GM12878 (cell line): ENCODE measurements around the gene CCDC136. TPM values are rescaled to one million over a fixed set of nuclear protein-coding genes. Genes with fewer than 3 reads are reported as not detected.

Experiments used
- ATAC-seq: fragments of 200-7000 bp; cut with Tn5 transposase; 3 replicates; pipeline ENCODE4 v1.9.1; 2020; ENCODE audit warnings: mild to moderate bottlenecking, moderate library complexity
- BruUV-seq: library from RNA; stranded (reverse); fragments of 400-500 nt; replicated peaks from 2 replicates; lab custom pipeline; 2021; lab: Mats Ljungman, UMichigan
- CTCF ChIA-PET: fragments of 300-600 bp; sonication (Branson Sonifier 250); formaldehyde crosslinking; extraction: SDS; loops from one replicate; lab custom pipeline; 2021; ENCODE audit warnings: inconsistent platforms; lab: Yijun Ruan, JAX
- POLR2A ChIA-PET: fragments of 350-600 bp; formaldehyde crosslinking; extraction: SDS; loops from one replicate; lab custom pipeline; 2021; ENCODE audit warnings: inconsistent platforms; lab: Charles Lee
- RAD21 ChIA-PET: fragments of 300-600 bp; sonication (Branson Sonifier 250); formaldehyde crosslinking; loops from one replicate; lab custom pipeline; 2023; ENCODE audit warnings: antibody characterized with exemption; ENCODE audit not compliant: unreplicated experiment; lab: Charles Lee
- SMC1A ChIA-PET: fragments of 300-600 bp; sonication (Branson Sonifier 250); formaldehyde crosslinking; loops from one replicate; lab custom pipeline; 2023; ENCODE audit not compliant: unreplicated experiment, uncharacterized antibody; lab: Charles Lee
- DNase-seq: peaks from one replicate; pipeline ENCODE4 v3.0.0-alpha.2; 2011; ENCODE audit warnings: low read depth, low spot score
- FAIRE-seq: peaks from 3 replicates; lab custom pipeline; 2011; peaks lifted over from hg19 to GRCh38; lab: Jason Lieb, UNC
- H2AFZ ChIP-seq: 2 replicates; pipeline ENCODE4 v1.6.0; 2011; ENCODE audit warnings: low read depth, low read length, control low read depth; ENCODE audit not compliant: control insufficient read depth
- H3K27ac ChIP-seq: 2 replicates; pipeline ENCODE4 v1.5.1; 2011; ENCODE audit warnings: control low read depth; ENCODE audit not compliant: control insufficient read depth, insufficient read depth
- H3K27me3 ChIP-seq, 2 experiments: replicated peaks in 1 of 2; 2 replicates each; pipeline versions ENCODE4 v1.6.0 to v1.6.1; 2011; ENCODE audit warnings: low read length in 1 of 2; ENCODE audit not compliant: control insufficient read depth in 2 of 2, insufficient read depth in 2 of 2
- H3K36me3 ChIP-seq, 2 experiments: 2 replicates each; pipeline ENCODE4 v1.5.1; 2011; ENCODE audit warnings: low read length in 1 of 2; ENCODE audit not compliant: control insufficient read depth in 2 of 2, insufficient read depth in 2 of 2
- H3K4me1 ChIP-seq: 2 replicates; pipeline ENCODE4 v1.6.1; 2011; ENCODE audit warnings: mild to moderate bottlenecking, low read length, moderate library complexity, mixed read lengths; ENCODE audit not compliant: control insufficient read depth, insufficient read depth
- H3K4me2 ChIP-seq: 2 replicates; pipeline ENCODE4 v1.6.0; 2011; ENCODE audit warnings: control low read depth; ENCODE audit not compliant: control insufficient read depth, insufficient read depth
- H3K4me3 ChIP-seq: fragments of 200-600 bp; sonication (generic); 2 replicates; pipeline ENCODE4 v1.5.1; 2016
- H3K79me2 ChIP-seq: 2 replicates; pipeline ENCODE4 v1.6.0; 2011; ENCODE audit warnings: low read length; ENCODE audit not compliant: control insufficient read depth, insufficient read depth
- H3K9ac ChIP-seq: 2 replicates; pipeline ENCODE4 v1.8.0; 2011; ENCODE audit warnings: low read length, control low read depth, mixed read lengths; ENCODE audit not compliant: control insufficient read depth, insufficient read depth
- H3K9me3 ChIP-seq: replicated peaks from 3 replicates; pipeline ENCODE4 v1.5.1; 2011; ENCODE audit warnings: mild to moderate bottlenecking, low read length; ENCODE audit not compliant: control insufficient read depth, insufficient read depth
- H4K20me1 ChIP-seq: 2 replicates; pipeline ENCODE4 v1.6.0; 2011; ENCODE audit not compliant: control insufficient read depth, insufficient read depth
- BACH1 ChIP-seq: fragments of 450-650 bp; IDR thresholded peaks from 2 replicates; pipeline ENCODE4 v1.6.1; 2017; ENCODE audit warnings: mild to moderate bottlenecking, borderline replicate concordance
- EGR1 ChIP-seq, 2 experiments: IDR thresholded peaks; 1 replicate in 1 of 2; 2 replicates in 1 of 2; pipeline ENCODE4 v1.6.1; 2011 to 2012; ENCODE audit warnings: low read depth in 2 of 2, low read length in 2 of 2, borderline replicate concordance in 1 of 2, mild to moderate bottlenecking in 1 of 2, moderate library complexity in 1 of 2
- FOS ChIP-seq: IDR thresholded peaks from 3 replicates; pipeline ENCODE4 v1.6.1; 2011; ENCODE audit warnings: borderline replicate concordance; ENCODE audit not compliant: insufficient read length; ENCODE audit errors: extremely low read depth
- KDM1A ChIP-seq: fragments of 200-600 bp; sonication (generic); IDR thresholded peaks from 2 replicates; pipeline ENCODE4 v1.6.1; 2016; ENCODE audit warnings: borderline replicate concordance
- LARP7 ChIP-seq: fragments of 450-650 bp; IDR thresholded peaks from 2 replicates; pipeline ENCODE4 v1.6.1; 2017; ENCODE audit warnings: mild to moderate bottlenecking
- MEF2A ChIP-seq: IDR thresholded peaks from 2 replicates; pipeline ENCODE4 v1.6.1; 2011; ENCODE audit warnings: low read depth, mild to moderate bottlenecking, low read length, moderate library complexity; ENCODE audit not compliant: insufficient read depth
- POLR2A ChIP-seq: IDR thresholded peaks from 2 replicates; pipeline ENCODE4 v1.6.1; 2011; ENCODE audit warnings: low read depth, mild to moderate bottlenecking, low read length
- POLR2AphosphoS5 ChIP-seq: IDR thresholded peaks from 2 replicates; pipeline ENCODE4 v1.6.1; 2011; ENCODE audit warnings: mild to moderate bottlenecking, low read length, inconsistent platforms
- RCOR1 ChIP-seq: conservative IDR thresholded peaks from 2 replicates; pipeline ENCODE4 v1.6.1; 2012; ENCODE audit warnings: low read depth, low read length, improper control_type of control experiment
- SMAD1 ChIP-seq: fragments of 450-650 bp; IDR thresholded peaks from 2 replicates; pipeline ENCODE4 v1.6.1; 2018; ENCODE audit warnings: mild to moderate bottlenecking, low read depth; ENCODE audit not compliant: partially characterized antibody
- SMARCA5 ChIP-seq: fragments of 450-650 bp; IDR thresholded peaks from 2 replicates; pipeline ENCODE4 v1.6.1; 2017; ENCODE audit warnings: mild to moderate bottlenecking
- SMC3 ChIP-seq: IDR thresholded peaks from 2 replicates; pipeline ENCODE4 v1.6.1; 2011; ENCODE audit warnings: low read length, improper control_type of control experiment, borderline replicate concordance
- SP1 ChIP-seq: IDR thresholded peaks from one replicate; pipeline ENCODE4 v1.6.1; 2011; ENCODE audit warnings: low read depth, low read length
- SRF ChIP-seq, 2 experiments: IDR thresholded peaks; 2 replicates each; pipeline ENCODE4 v1.6.1; 2011; ENCODE audit warnings: low read depth in 2 of 2, low read length in 2 of 2, mild to moderate bottlenecking in 1 of 2, moderate library complexity in 1 of 2
- WGBS: methylation state at CpG from one replicate; pipeline ENCODE4 v1.1.6; 2016; ENCODE audit warnings: low lambda C conversion rate; ENCODE audit not compliant: insufficient replicate concordance, insufficient coverage; ENCODE audit errors: missing lambda C conversion rate; 5-methylcytosine and 5-hydroxymethylcytosine counted together
- in situ Hi-C: fragments of 300-500 bp; cut with MboI; formaldehyde crosslinking; loops from 9 replicates; pipeline ENCODE4 v1.14.3; 2018; ENCODE audit warnings: mixed read lengths
- intact Hi-C: fragments of 100-400 bp; cut with micrococcal nuclease; formaldehyde crosslinking; loops from one replicate; pipeline ENCODE4 v1.14.2; 2022; ENCODE audit not compliant: unreplicated experiment
- polyA plus RNA-seq, 11 experiments: library from polyadenylated mRNA; depleted of rRNA in 4 of 11; unstranded in 6 of 11; stranded (reverse) in 5 of 11; fragments of >200 nt; fragmentation: Nextera tagmentation in 4 of 11; fragmentation: Illumina TruSeq in 1 of 11; extraction: Ambion mirVana in 4 of 11; extraction: Trizol in 1 of 11; gene quantifications; 1 replicate in 1 of 11; 2 replicates in 10 of 11; pipeline versions ENCODE4 v1.2.1 to v1.2.3, GENCODE V29; 2011 to 2016; ENCODE audit warnings: inconsistent platforms in 2 of 11, missing spikeins in 2 of 11, low read depth in 1 of 11
- total RNA-seq, 4 experiments: library from RNA; depleted of rRNA in 3 of 4; stranded (reverse); fragments of >200 nt in 3 of 4; fragmentation: Illumina TruSeq in 1 of 4; extraction: Trizol in 1 of 4; gene quantifications; 2 replicates each; pipeline versions ENCODE4 v1.2.1 to v1.2.3, GENCODE V29; 2013 to 2021
- TF ChIP-seq, protein P1 (sequence below): IDR thresholded peaks from 2 replicates; pipeline ENCODE4 v1.6.1; 2012; ENCODE audit warnings: low read depth, low read length, improper control_type of control experiment
- TF ChIP-seq, protein P2 (sequence below): fragments of 450-650 bp; IDR thresholded peaks from 2 replicates; pipeline ENCODE4 v1.6.1; 2016; ENCODE audit warnings: mild to moderate bottlenecking
- TF ChIP-seq, protein P3 (sequence below): fragments of 450-650 bp; IDR thresholded peaks from 2 replicates; pipeline ENCODE4 v1.6.1; 2017; ENCODE audit warnings: borderline replicate concordance
- TF ChIP-seq, protein P4 (sequence below): IDR thresholded peaks from 2 replicates; pipeline ENCODE4 v1.6.1; 2012; ENCODE audit warnings: low read depth, low read length, improper control_type of control experiment

Gene CCDC136
- total and polyA plus RNA-seq, 10 of the 15 experiments (the other 5 are each of a cell fraction or from before 2014, with no cell fraction given): 0.32 to 4.8 (median 1.5) TPM

GRCh38 chr7:128863433-128863989 is 71.7 kb downstream of the CCDC136 start:
- ATAC-seq (peak; percentile 84), DNase-seq (no peak), FAIRE-seq (peak; percentile 71)
- H3K27ac ChIP-seq: peak overlapping the region; percentile 62
- CTCF ChIA-PET: interaction anchor here (0.5 to 5.5 kb wide), 26 partner anchors 10 to 466 kb away, joined by 3 to 72 read pairs (median 4); partner anchors contain the start of genes AHCYL2 and CALU
- SMC1A ChIA-PET: interaction anchor here (0.6 to 3.2 kb wide), 15 partner anchors 8 to 347 kb away, joined by 3 to 32 read pairs (median 4); no protein-coding TSS in a partner anchor
- H3K4me3 ChIP-seq: peak overlapping the region; percentile 84
- peaks cover 8% of the 10 kb centered on the region; the same call in 1 of the 2 replicates for H3K4me1 ChIP-seq
- H3K9ac ChIP-seq: peak overlapping the region; percentile 75
- no peaks in the 10 kb centered on the region for H3K27me3 ChIP-seq
- peak overlapping the region; percentile 97 for H3K4me2 ChIP-seq
- no peaks in the 10 kb centered on the region for H3K9me3 ChIP-seq
- H4K20me1 ChIP-seq: no peaks in the 10 kb centered on the region
- peak overlapping the region; percentile 92 for H2AFZ ChIP-seq
- no peaks in the 10 kb centered on the region; a peak in 2 of 4 replicates for H3K36me3 ChIP-seq
- TSS peak; percentile 76 for BruUV-seq
- H3K79me2 ChIP-seq: peaks cover 18% of the 10 kb centered on the region
- 4% methylated on average over 6 of the region's 6 CpGs for WGBS
- POLR2A ChIA-PET: interaction anchor here (0.9 to 2.4 kb wide), 3 partner anchors 8 to 76 kb away, joined by 3 to 8 read pairs (median 5); no protein-coding TSS in a partner anchor
- intact Hi-C loops: loop anchor here (1.0 to 5.0 kb wide), 4 partner anchors 19 to 351 kb away; partner anchors contain the start of gene CALU
- RAD21 ChIA-PET: interaction anchor here (0.7 to 2.5 kb wide), 13 partner anchors 10 to 437 kb away, joined by 3 to 19 read pairs (median 5); no protein-coding TSS in a partner anchor
- in situ Hi-C loops: no loop called here
- TF ChIP-seq LARP7 (no peak), BACH1 (no peak), EGR1 (IDR thresholded peaks at IDR 0.05; ENCODE audit: borderline replicate concordance in 1 of 2, low read depth in 2 of 2, low read length in 2 of 2) (no peak), SRF (IDR thresholded peaks at IDR 0.05; ENCODE audit: low read depth in 2 of 2, low read length in 2 of 2) (no peak), SP1 (no peak), POLR2A (no peak), FOS (no peak), RCOR1 (no peak), SMARCA5 (peak; percentile 35; the same call in 1 of the 2 replicates), SMAD1 (no peak), POLR2AphosphoS5 (no peak), KDM1A (no peak), MEF2A (no peak), SMC3 (peak; percentile 41; the same call in 1 of the 2 replicates)
- TF ChIP-seq, protein P1, sequence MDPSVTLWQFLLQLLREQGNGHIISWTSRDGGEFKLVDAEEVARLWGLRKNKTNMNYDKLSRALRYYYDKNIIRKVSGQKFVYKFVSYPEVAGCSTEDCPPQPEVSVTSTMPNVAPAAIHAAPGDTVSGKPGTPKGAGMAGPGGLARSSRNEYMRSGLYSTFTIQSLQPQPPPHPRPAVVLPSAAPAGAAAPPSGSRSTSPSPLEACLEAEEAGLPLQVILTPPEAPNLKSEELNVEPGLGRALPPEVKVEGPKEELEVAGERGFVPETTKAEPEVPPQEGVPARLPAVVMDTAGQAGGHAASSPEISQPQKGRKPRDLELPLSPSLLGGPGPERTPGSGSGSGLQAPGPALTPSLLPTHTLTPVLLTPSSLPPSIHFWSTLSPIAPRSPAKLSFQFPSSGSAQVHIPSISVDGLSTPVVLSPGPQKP: no peak
- TF ChIP-seq, protein P2, sequence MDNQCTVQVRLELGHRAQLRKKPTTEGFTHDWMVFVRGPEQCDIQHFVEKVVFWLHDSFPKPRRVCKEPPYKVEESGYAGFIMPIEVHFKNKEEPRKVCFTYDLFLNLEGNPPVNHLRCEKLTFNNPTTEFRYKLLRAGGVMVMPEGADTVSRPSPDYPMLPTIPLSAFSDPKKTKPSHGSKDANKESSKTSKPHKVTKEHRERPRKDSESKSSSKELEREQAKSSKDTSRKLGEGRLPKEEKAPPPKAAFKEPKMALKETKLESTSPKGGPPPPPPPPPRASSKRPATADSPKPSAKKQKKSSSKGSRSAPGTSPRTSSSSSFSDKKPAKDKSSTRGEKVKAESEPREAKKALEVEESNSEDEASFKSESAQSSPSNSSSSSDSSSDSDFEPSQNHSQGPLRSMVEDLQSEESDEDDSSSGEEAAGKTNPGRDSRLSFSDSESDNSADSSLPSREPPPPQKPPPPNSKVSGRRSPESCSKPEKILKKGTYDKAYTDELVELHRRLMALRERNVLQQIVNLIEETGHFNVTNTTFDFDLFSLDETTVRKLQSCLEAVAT: no peak
- TF ChIP-seq, protein P3, sequence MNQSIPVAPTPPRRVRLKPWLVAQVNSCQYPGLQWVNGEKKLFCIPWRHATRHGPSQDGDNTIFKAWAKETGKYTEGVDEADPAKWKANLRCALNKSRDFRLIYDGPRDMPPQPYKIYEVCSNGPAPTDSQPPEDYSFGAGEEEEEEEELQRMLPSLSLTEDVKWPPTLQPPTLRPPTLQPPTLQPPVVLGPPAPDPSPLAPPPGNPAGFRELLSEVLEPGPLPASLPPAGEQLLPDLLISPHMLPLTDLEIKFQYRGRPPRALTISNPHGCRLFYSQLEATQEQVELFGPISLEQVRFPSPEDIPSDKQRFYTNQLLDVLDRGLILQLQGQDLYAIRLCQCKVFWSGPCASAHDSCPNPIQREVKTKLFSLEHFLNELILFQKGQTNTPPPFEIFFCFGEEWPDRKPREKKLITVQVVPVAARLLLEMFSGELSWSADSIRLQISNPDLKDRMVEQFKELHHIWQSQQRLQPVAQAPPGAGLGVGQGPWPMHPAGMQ: no peak
- TF ChIP-seq, protein P4, sequence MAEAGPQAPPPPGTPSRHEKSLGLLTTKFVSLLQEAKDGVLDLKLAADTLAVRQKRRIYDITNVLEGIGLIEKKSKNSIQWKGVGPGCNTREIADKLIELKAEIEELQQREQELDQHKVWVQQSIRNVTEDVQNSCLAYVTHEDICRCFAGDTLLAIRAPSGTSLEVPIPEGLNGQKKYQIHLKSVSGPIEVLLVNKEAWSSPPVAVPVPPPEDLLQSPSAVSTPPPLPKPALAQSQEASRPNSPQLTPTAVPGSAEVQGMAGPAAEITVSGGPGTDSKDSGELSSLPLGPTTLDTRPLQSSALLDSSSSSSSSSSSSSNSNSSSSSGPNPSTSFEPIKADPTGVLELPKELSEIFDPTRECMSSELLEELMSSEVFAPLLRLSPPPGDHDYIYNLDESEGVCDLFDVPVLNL: no peak
